ENCODE data around the gene LIN37. TPM values are rescaled to one million over a fixed set of nuclear protein-coding genes. Genes with fewer than 3 reads are reported as not detected.

Gene LIN37
- total and polyA plus RNA-seq, 9 of the 15 experiments (the other 6 are each of a cell fraction or from before 2014, with no cell fraction given): 1.2 to 12.5 (median 8.6) TPM

GRCh38 chr19:35740423-35741202 is 7.8 kb upstream of the LIN37 start:
- Histone ChIP-seq H3K4me2 (ENCODE audit: insufficient read depth, low read length) (peak overlapping the region; percentile 94), H3K9me3 (replicated peaks; ENCODE audit: control insufficient read depth, insufficient read depth, low read depth, low read length) (no peaks in the 10 kb centered on the region), H3K79me2 (ENCODE audit: control insufficient read depth, insufficient read depth, low read length) (peaks cover under 1% of the 10 kb centered on the region; the same call in 2 of the 3 replicates), H3K4me3 (peak overlapping the region; percentile 65), H3K27ac (ENCODE audit: extremely low read depth, low read depth, low read length) (peak overlapping the region; percentile 85), H4K20me1 (replicated peaks; ENCODE audit: control insufficient read depth, insufficient read depth, low read length) (no peaks in the 10 kb centered on the region), H3K9me1 (ENCODE audit: control insufficient read depth, insufficient read depth, low read length) (no peaks in the 10 kb centered on the region), H3K4me1 (replicated peaks in 1 of 2; ENCODE audit: control insufficient read depth in 2 of 2, insufficient read depth in 2 of 2, low read length in 2 of 2) (peaks cover 24 to 53% of the 10 kb centered on the region in 2 experiments; a peak in 4 of 5 replicates), H3K9ac (ENCODE audit: insufficient read depth in 1 of 2, low read depth in 2 of 2, low read length in 2 of 2) (peak overlapping the region; percentile 63 to 92), H3K27me3 (ENCODE audit: control insufficient read depth in 2 of 2, insufficient read depth in 2 of 2, low read length in 2 of 2) (no peaks in the 10 kb centered on the region), H3K36me3 (ENCODE audit: control insufficient read depth, insufficient read depth, low read length) (peaks cover 55% of the 10 kb centered on the region; the same call in 2 of the 3 replicates), H2AFZ (ENCODE audit: low read depth, low read length) (peak overlapping the region; percentile 98)
- CTCF ChIA-PET (ENCODE audit: low intra/inter-chr PET ratio): interaction anchor here (1.2 kb wide), 1 partner anchor 47 kb away, joined by 7 read pairs; no protein-coding TSS in a partner anchor
- DNase-seq (ENCODE audit: extremely low read depth in 1 of 4, low spot score in 3 of 4) (peak; percentile 92 to 99 (median 96)), FAIRE-seq (peak; percentile 92), ATAC-seq (peak; percentile 90)
- POLR2A ChIA-PET: interaction anchor here (0.6 to 2.7 kb wide), 16 partner anchors 9 to 343 kb away, joined by 3 to 19 read pairs (median 3); partner anchors contain the start of genes PROSER3 and ZBTB32
- intact Hi-C loops (cut with micrococcal nuclease) (loop anchor here (10.0 kb wide), 1 partner anchor 96 kb away; the partner anchor contains the start of genes COX6B1 and ETV2), in situ Hi-C loops (cut with MboI) (no loop called here)
- under 1% methylated on average over 60 of the region's 63 CpGs for WGBS (ENCODE audit: insufficient coverage, low coverage, missing lambda C conversion rate)
- BruUV-seq (replicated peaks): no TSS peak
- TF ChIP-seq NCOA1 (IDR thresholded peaks at IDR 0.05; ENCODE audit: low read depth) (peak; percentile 72; the same call in 1 of the 2 replicates), CHD1 (IDR thresholded peaks at IDR 0.05; ENCODE audit: low read length) (no peak), XRCC4 (IDR thresholded peaks at IDR 0.05; ENCODE audit: extremely low read depth, insufficient read depth, insufficient read length) (no peak), RBM34 (IDR thresholded peaks at IDR 0.05; ENCODE audit: borderline replicate concordance, insufficient read depth, low read length) (no peak), NCOA6 (IDR thresholded peaks at IDR 0.05) (no peak), ZNF175 (CRISPR knock-in tag; IDR thresholded peaks at IDR 0.05; ENCODE audit: low read depth) (no peak), STAG1 (CRISPR knock-in tag; IDR thresholded peaks at IDR 0.05; ENCODE audit: borderline replicate concordance) (no peak), FOXM1 (IDR thresholded peaks at IDR 0.05; ENCODE audit: low read depth) (no peak), FOXM1 (CRISPR knock-in tag; IDR thresholded peaks at IDR 0.05; ENCODE audit: low read depth) (no peak), NFIX (CRISPR knock-in tag; IDR thresholded peaks at IDR 0.05; ENCODE audit: low read depth) (no peak), KLF13 (tag; IDR thresholded peaks at IDR 0.05; ENCODE audit: borderline replicate concordance, low read depth) (0 out of 2 replicates have a peak, but pooled peaks have one; percentile 44), CCAR2 (IDR thresholded peaks at IDR 0.05; ENCODE audit: low read depth, low read length) (no peak), KHSRP (IDR thresholded peaks at IDR 0.05) (no peak), ZNF121 (CRISPR knock-in tag; conservative IDR thresholded peaks at IDR 0.05) (no peak), ZSCAN32 (CRISPR knock-in tag; IDR thresholded peaks at IDR 0.05) (no peak), USF1 (CRISPR knock-in tag; IDR thresholded peaks at IDR 0.05) (peak; percentile 48), ZFP1 (CRISPR knock-in tag; IDR thresholded peaks at IDR 0.05) (no peak), ZNF124 (CRISPR knock-in tag; IDR thresholded peaks at IDR 0.05) (no peak), POLR2H (tag; IDR thresholded peaks at IDR 0.05; ENCODE audit: low read depth) (peak; percentile 18; the same call in 1 of the 2 replicates), THAP7 (CRISPR knock-in tag; IDR thresholded peaks at IDR 0.05) (0 out of 2 replicates have a peak, but pooled peaks have one; percentile 59), MXI1 (IDR thresholded peaks at IDR 0.05; ENCODE audit: low read depth, low read length) (no peak), TAF1 (IDR thresholded peaks at IDR 0.05; ENCODE audit: control insufficient read depth, extremely low read depth, insufficient read depth, low read length, severe bottlenecking) (peak; percentile 37), MBD2 (IDR thresholded peaks at IDR 0.05; ENCODE audit: borderline replicate concordance, low read depth) (no peak)

Measured in K562 (cell line).